Stomach smooth muscle (tissue), 2 donors: ENCODE measurements around the gene SOCS6.

Experiments
- H3K27ac ChIP-seq: one replicate; pipeline ENCODE4 v1.7.0; 2013; ENCODE audit warnings: mild to moderate bottlenecking, low read length, inconsistent platforms
- H3K27me3 ChIP-seq, 2 donors: one replicate each; pipeline ENCODE4 v1.7.0; 2013; ENCODE audit warnings: low read length in 2 of 2; ENCODE audit not compliant: insufficient read depth in 2 of 2, control insufficient read depth in 1 of 2
- H3K36me3 ChIP-seq, 2 donors: one replicate each; pipeline ENCODE4 v1.7.0; 2013; ENCODE audit warnings: low read length in 2 of 2; ENCODE audit not compliant: control insufficient read depth in 2 of 2, insufficient read depth in 2 of 2
- H3K4me1 ChIP-seq: one replicate; pipeline ENCODE4 v1.7.0; 2013; ENCODE audit warnings: low read length; ENCODE audit not compliant: control insufficient read depth, insufficient read depth
- H3K4me3 ChIP-seq, 2 donors: one replicate each; pipeline ENCODE4 v1.7.0; 2013; ENCODE audit warnings: low read length in 2 of 2
- H3K9ac ChIP-seq, 2 donors: one replicate each; pipeline ENCODE4 v1.7.0; 2013; ENCODE audit warnings: low read length in 2 of 2, mild to moderate bottlenecking in 1 of 2
- H3K9me3 ChIP-seq, 2 donors: one replicate each; pipeline ENCODE4 v1.7.0; 2013; ENCODE audit warnings: low read length in 2 of 2; ENCODE audit not compliant: control insufficient read depth in 2 of 2
- donor health status: healthy.
- donor health status: Pancreatic carcinoma.

SOCS6 gene

GRCh38 chr18:70263336-70263735, 25.5 kb upstream of the SOCS6 start:
- Histone ChIP-seq H3K27me3 (no peaks in the 10 kb centered on the region), H3K9me3 (no peaks in the 10 kb centered on the region), H3K9ac (no peak overlapping the region), H3K4me3 (no peak overlapping the region), H3K27ac (no peak overlapping the region), H3K36me3 (no peaks in the 10 kb centered on the region), H3K4me1 (no peaks in the 10 kb centered on the region)

GRCh38 chr18:70271742-70272141, 17.1 kb upstream of the SOCS6 start:
- H3K27me3 ChIP-seq: no peaks in the 10 kb centered on the region
- H3K4me3 ChIP-seq: no peak overlapping the region
- no peak overlapping the region for H3K27ac ChIP-seq
- H3K36me3 ChIP-seq: no peaks in the 10 kb centered on the region
- no peaks in the 10 kb centered on the region for H3K4me1 ChIP-seq
- H3K9ac ChIP-seq: no peak overlapping the region
- H3K9me3 ChIP-seq: peaks cover 8 to 10% of the 10 kb centered on the region in 2 donors

- Histone ChIP-seq H3K4me1 (no peaks in the 10 kb centered on the region), H3K27me3 (no peaks in the 10 kb centered on the region), H3K9me3 (peaks cover 8 to 10% of the 10 kb centered on the region in 2 donors), H3K4me3 (no peak overlapping the region), H3K27ac (no peak overlapping the region), H3K9ac (no peak overlapping the region), H3K36me3 (no peaks in the 10 kb centered on the region)
Measured at GRCh38 chr18:70273021-70273420, 15.8 kb upstream of the SOCS6 start.

DNA sequence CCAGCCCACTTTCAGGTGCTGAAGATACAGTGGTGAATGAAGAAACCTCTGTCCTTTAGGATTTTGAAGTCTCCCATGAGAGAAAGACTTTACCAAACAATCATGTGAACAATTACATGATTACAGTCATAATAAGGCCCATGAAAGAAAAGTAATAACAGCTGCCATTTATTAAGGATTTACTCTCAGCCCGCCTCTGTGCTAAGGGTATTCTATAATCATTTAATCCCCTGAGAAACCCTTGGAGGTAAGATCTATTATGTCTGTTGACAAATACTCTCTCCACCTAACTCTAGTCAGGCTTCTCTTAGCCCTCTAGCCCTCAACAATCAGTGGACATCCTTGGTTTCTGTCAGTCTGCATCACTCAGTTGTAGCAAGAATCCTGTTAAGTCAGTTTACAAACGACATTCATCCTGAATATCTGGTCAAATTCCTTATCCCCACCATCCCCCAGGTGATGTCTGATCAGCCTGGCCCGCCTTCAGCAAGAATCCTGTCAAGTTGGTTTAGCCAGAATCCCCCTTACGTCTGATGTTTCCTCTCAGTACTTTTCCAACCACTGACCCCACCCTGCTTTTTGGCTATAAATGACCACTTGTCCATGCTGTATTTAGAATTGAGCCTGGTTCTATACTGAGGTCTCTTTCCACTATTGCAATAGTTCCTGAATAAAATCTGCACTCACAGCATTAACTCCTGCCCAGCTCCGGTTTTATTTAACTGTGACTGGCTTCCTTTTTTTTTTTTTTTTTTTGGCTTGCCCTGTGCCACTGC, 12.2 kb upstream of the SOCS6 start:
- no peaks in the 10 kb centered on the region for H3K4me1 ChIP-seq
- H3K4me3 ChIP-seq: no peak overlapping the region
- peaks cover 7 to 8% of the 10 kb centered on the region in 2 donors for H3K9me3 ChIP-seq
- H3K36me3 ChIP-seq: no peaks in the 10 kb centered on the region
- no peak overlapping the region for H3K27ac ChIP-seq
- H3K27me3 ChIP-seq: no peaks in the 10 kb centered on the region
- no peak overlapping the region for H3K9ac ChIP-seq

- Histone ChIP-seq H3K36me3 (no peaks in the 10 kb centered on the region), H3K27ac (no peak overlapping the region), H3K9me3 (no peaks in the 10 kb centered on the region), H3K9ac (no peak overlapping the region), H3K4me3 (no peak overlapping the region), H3K4me1 (no peaks in the 10 kb centered on the region), H3K27me3 (no peaks in the 10 kb centered on the region)
Measured at GRCh38 chr18:70279470-70279869, 9.4 kb upstream of the SOCS6 start.

DNA sequence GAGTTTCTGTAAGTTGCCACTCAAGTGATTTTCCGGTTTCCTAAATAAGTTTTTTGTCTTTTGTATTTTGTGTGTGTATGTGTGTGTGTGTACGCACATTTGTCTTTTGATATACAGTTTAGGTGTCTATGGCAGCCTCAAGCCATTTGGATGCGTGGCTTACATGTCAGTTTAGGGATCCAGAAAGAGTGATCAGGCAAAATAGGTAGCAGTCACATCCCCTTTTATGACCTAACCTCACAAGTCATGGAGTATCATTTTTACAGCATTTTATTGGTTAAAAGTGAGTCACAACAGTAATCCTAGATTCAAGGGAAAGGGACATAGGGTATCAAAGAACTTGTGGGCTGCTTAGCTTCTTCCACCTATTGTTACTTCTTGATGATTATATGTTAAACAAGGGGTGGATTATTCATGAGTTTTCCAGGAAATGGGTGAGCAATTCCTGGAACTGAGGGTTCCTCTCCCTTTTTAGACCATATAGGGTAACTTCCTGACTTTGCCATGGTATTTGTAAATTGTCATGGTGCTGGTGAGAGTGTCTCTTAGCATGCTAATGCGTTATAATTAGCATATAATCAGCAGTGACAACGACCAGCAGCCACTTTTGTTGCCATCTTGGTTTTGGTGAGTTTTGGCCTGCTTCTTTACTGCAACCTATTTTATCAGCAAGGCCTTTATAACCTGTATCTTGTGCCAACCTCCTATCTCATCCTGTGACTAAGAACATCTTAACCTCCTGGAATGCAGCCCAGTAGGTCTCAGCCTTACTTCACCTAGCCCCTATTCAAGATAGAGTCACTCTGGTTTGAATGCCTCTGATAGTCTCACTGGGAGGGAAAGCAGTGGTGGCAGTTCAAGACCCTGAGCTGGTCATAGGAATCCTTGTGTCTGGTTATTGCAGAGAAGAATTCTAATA, 8.6 kb upstream of the SOCS6 start:
- no peak overlapping the region for H3K27ac ChIP-seq
- H3K36me3 ChIP-seq: no peaks in the 10 kb centered on the region

DNA sequence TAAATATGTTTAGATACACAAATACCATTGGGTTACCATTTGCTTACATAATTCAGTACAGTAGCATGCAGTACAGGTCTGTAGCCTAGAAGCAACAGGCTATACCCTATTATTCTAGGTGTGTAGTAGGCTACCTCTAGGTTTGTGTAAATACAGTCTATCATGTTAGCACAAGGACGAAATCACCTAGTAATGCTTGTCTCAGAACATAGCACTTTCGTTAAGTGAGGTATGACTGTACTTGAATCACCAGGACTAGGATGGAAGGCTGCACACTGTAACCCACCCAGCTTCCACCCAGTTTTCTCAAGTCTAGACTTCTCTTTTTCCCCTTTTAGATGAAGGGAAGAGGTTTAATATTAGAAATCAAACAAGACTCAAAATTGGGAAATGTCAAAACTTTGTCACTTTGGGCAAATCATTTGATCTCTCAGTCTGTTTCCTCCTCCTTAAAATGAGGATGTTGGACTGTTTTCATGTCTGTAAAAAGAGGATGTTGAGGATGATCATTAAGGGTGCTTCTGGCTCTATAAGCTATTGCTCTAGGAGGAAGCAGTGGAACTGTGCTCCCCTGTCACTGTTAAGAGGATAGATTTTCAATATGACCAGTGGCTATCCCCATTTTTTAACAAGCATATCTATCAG, 3.7 kb upstream of the SOCS6 start:
- H3K27me3 ChIP-seq: no peaks in the 10 kb centered on the region
- no peak overlapping the region for H3K4me3 ChIP-seq
- no peak overlapping the region for H3K27ac ChIP-seq
- no peaks in the 10 kb centered on the region for H3K9me3 ChIP-seq
- peaks cover 4% of the 10 kb centered on the region for H3K4me1 ChIP-seq
- H3K36me3 ChIP-seq: no peaks in the 10 kb centered on the region
- H3K9ac ChIP-seq: no peak overlapping the region

More for the DNA sequence above, 8.6 kb upstream of the SOCS6 start:
- H3K27me3 ChIP-seq: no peaks in the 10 kb centered on the region
- no peaks in the 10 kb centered on the region for H3K4me1 ChIP-seq
- no peaks in the 10 kb centered on the region for H3K9me3 ChIP-seq
- H3K4me3 ChIP-seq: no peak overlapping the region
- no peak overlapping the region for H3K9ac ChIP-seq

DNA sequence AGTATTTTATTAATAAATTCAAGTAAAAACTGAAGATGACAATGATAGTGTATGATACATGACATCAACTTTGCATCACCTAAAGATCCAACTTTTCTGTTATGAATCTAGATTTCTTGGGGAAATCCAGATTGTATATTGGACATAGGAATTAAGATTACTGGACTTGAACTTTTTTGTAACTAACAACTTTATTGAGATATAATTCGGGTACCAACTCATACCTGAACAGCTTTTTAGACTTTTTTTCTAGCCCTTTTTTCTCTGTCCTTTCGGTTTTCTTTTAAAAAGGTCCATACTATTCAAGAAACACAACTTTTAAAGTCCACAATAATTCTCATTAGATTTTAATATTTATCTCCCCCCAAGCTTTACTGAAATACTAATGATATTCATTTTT, 1.1 kb upstream of the SOCS6 start:
- Histone ChIP-seq H3K9ac (no peak overlapping the region), H3K36me3 (no peaks in the 10 kb centered on the region), H3K4me1 (peaks cover 20% of the 10 kb centered on the region), H3K27me3 (no peaks in the 10 kb centered on the region), H3K27ac (no peak overlapping the region), H3K9me3 (no peaks in the 10 kb centered on the region), H3K4me3 (no peak overlapping the region)

GRCh38 chr18:70288171-70288850, 534 bp upstream of the SOCS6 start:
- peak overlapping the region; percentile 64 for H3K27ac ChIP-seq
- no peaks in the 10 kb centered on the region for H3K36me3 ChIP-seq
- no peaks in the 10 kb centered on the region for H3K27me3 ChIP-seq
- H3K9ac ChIP-seq: peak overlapping the region; percentile 62 to 77
- H3K9me3 ChIP-seq: no peaks in the 10 kb centered on the region
- peaks cover 23% of the 10 kb centered on the region for H3K4me1 ChIP-seq
- peak overlapping the region; percentile 72 to 76 for H3K4me3 ChIP-seq
